H54 (cell line): ENCODE results near the gene PKNOX2.

Experiments
- DNase-seq: peaks from one replicate; pipeline ENCODE4 v3.0.0; 2011; ENCODE audit warnings: low spot score, mixed read lengths; ENCODE audit not compliant: insufficient read length
- FAIRE-seq: peaks from 3 replicates; lab custom pipeline; 2011; peaks lifted over from hg19 to GRCh38; lab: Jason Lieb, UNC
- POLR2A ChIP-seq: IDR thresholded peaks from 2 replicates; pipeline ENCODE4 v1.6.1; 2011; ENCODE audit warnings: low read depth, mild to moderate bottlenecking, low read length

PKNOX2 gene

GRCh38 chr11:125163431-125164063 is 1.0 kb upstream of the PKNOX2 start:
- no peak for FAIRE-seq
- TF ChIP-seq POLR2A, result no peak
- DNase-seq, result no peak

GRCh38 chr11:125164091-125164421 is 495 bp upstream of the PKNOX2 start:
- TF ChIP-seq POLR2A, result no peak
- FAIRE-seq (no peak), DNase-seq (no peak)

- DNase-seq (no peak), FAIRE-seq (no peak)
- TF ChIP-seq POLR2A, result no peak
Observed at GRCh38 chr11:125165111-125165842, 726 bp downstream of the PKNOX2 start.

- TF ChIP-seq POLR2A, result no peak
- no peak for DNase-seq
- no peak for FAIRE-seq
Observed at GRCh38 chr11:125165843-125166763, 1.6 kb downstream of the PKNOX2 start.

- TF ChIP-seq POLR2A, result no peak
- FAIRE-seq (no peak), DNase-seq (no peak)
Observed at GRCh38 chr11:125166764-125167291, 2.3 kb downstream of the PKNOX2 start.

- FAIRE-seq (no peak), DNase-seq (no peak)
- TF ChIP-seq POLR2A, result no peak
Observed at GRCh38 chr11:125167292-125167953, 2.9 kb downstream of the PKNOX2 start.

GRCh38 chr11:125167954-125168835 is 3.6 kb downstream of the PKNOX2 start:
- DNase-seq, result no peak

GRCh38 chr11:125168918-125169456 is 4.4 kb downstream of the PKNOX2 start:
- DNase-seq (no peak), FAIRE-seq (no peak)
- no peak for TF ChIP-seq POLR2A

More at GRCh38 chr11:125167954-125168835, 3.6 kb downstream of the PKNOX2 start:
- no peak for TF ChIP-seq POLR2A
- no peak for FAIRE-seq

GRCh38 chr11:125170001-125170509 is 5.5 kb downstream of the PKNOX2 start:
- no peak for FAIRE-seq
- no peak for TF ChIP-seq POLR2A
- no peak for DNase-seq

- no peak for FAIRE-seq
- no peak for DNase-seq
- no peak for TF ChIP-seq POLR2A
Observed at GRCh38 chr11:125170510-125171031, 6.0 kb downstream of the PKNOX2 start.

- FAIRE-seq, result no peak
- no peak for TF ChIP-seq POLR2A
Observed at GRCh38 chr11:125171974-125172373, 7.4 kb downstream of the PKNOX2 start.

GRCh38 chr11:125173027-125173426 is 8.5 kb downstream of the PKNOX2 start:
- FAIRE-seq, result no peak
- no peak for TF ChIP-seq POLR2A
- DNase-seq, result no peak

More at GRCh38 chr11:125171974-125172373, 7.4 kb downstream of the PKNOX2 start:
- no peak for DNase-seq
